DND-41 (cell line): Measurements from ENCODE around the gene NRF1.

Experiments used
- ATAC-seq: fragments of 200-7000 bp; cut with Tn5 transposase; 3 replicates; pipeline ENCODE4 v1.9.1; 2021; ENCODE audit warnings: low read depth; ENCODE audit not compliant: insufficient read depth
- DNase-seq: peaks from one replicate; pipeline ENCODE4 v3.0.0-alpha.2; 2020
- H2AFZ ChIP-seq: 2 replicates; pipeline ENCODE4 v1.6.0; 2012; ENCODE audit warnings: low read depth, low read length
- H3K27ac ChIP-seq: 2 replicates; pipeline ENCODE4 v1.5.1; 2012; ENCODE audit warnings: low read length, inconsistent platforms
- H3K27me3 ChIP-seq: fragments of 200-600 bp; sonication (generic); 2 replicates; pipeline ENCODE4 v1.6.0; 2012; ENCODE audit warnings: low read length, mild to moderate bottlenecking, inconsistent platforms; ENCODE audit not compliant: insufficient read depth, poor library complexity
- H3K36me3 ChIP-seq: 2 replicates; pipeline ENCODE4 v1.5.1; 2012; ENCODE audit warnings: low read length, inconsistent platforms; ENCODE audit not compliant: insufficient read depth
- H3K4me1 ChIP-seq: 2 replicates; pipeline ENCODE4 v1.5.1; 2012; ENCODE audit warnings: mild to moderate bottlenecking, low read length; ENCODE audit not compliant: insufficient read depth
- H3K4me2 ChIP-seq: 2 replicates; pipeline ENCODE4 v1.6.0; 2012; ENCODE audit warnings: mild to moderate bottlenecking, moderate library complexity, low read length, inconsistent platforms; ENCODE audit not compliant: insufficient read depth
- H3K4me3 ChIP-seq, 2 experiments: fragments of 200-600 bp in 1 of 2; shearing (Covaris generic) in 1 of 2; 2 replicates each; pipeline ENCODE4 v1.5.1; 2012 to 2016; ENCODE audit warnings: inconsistent platforms in 2 of 2, low read length in 2 of 2, mild to moderate bottlenecking in 2 of 2, low read depth in 1 of 2, moderate library complexity in 1 of 2
- H3K79me2 ChIP-seq: 2 replicates; pipeline ENCODE4 v1.6.0; 2012; ENCODE audit warnings: low read length, inconsistent platforms; ENCODE audit not compliant: insufficient read depth
- H3K9ac ChIP-seq: 2 replicates; pipeline ENCODE4 v1.6.0; 2012; ENCODE audit warnings: low read depth, mild to moderate bottlenecking, inconsistent platforms, low read length, moderate library complexity
- H3K9me3 ChIP-seq: 2 replicates; pipeline ENCODE4 v1.5.1; 2012; ENCODE audit warnings: low read length, moderate library complexity, mild to moderate bottlenecking, inconsistent platforms; ENCODE audit not compliant: insufficient read depth, severe bottlenecking
- H4K20me1 ChIP-seq: 2 replicates; pipeline ENCODE4 v1.6.0; 2012; ENCODE audit warnings: low read length; ENCODE audit not compliant: insufficient read depth
- CTCF ChIP-seq: IDR thresholded peaks from 2 replicates; pipeline ENCODE4 v1.5.1; 2012; ENCODE audit warnings: borderline replicate concordance, low read length, moderate library complexity, mild to moderate bottlenecking; ENCODE audit not compliant: poor library complexity, severe bottlenecking; ENCODE audit errors: extremely low read depth
- EZH2 ChIP-seq: IDR thresholded peaks from 3 replicates; pipeline ENCODE4 v1.6.1; 2012; ENCODE audit warnings: borderline replicate concordance, low read depth, mild to moderate bottlenecking, moderate library complexity, low read length, inconsistent platforms; ENCODE audit not compliant: severe bottlenecking

NRF1 gene

GRCh38 chr7:129785685-129786514 is 174.4 kb downstream of the NRF1 start:
- Histone ChIP-seq H3K27ac (no peak overlapping the region), H3K4me3 (no peak overlapping the region), H3K9ac (no peak overlapping the region), H3K9me3 (no peaks in the 10 kb centered on the region), H3K4me1 (no peaks in the 10 kb centered on the region), H3K27me3 (no peaks in the 10 kb centered on the region), H3K4me2 (no peak overlapping the region), H4K20me1 (no peaks in the 10 kb centered on the region), H2AFZ (no peak overlapping the region), H3K79me2 (no peaks in the 10 kb centered on the region), H3K36me3 (no peaks in the 10 kb centered on the region)
- ATAC-seq (no peak), DNase-seq (no peak)
- TF ChIP-seq EZH2 (no peak), CTCF (no peak)

GRCh38 chr7:129786825-129787563 is 175.5 kb downstream of the NRF1 start:
- no peak for DNase-seq
- Histone ChIP-seq H3K9me3 (no peaks in the 10 kb centered on the region), H3K27me3 (no peaks in the 10 kb centered on the region), H3K27ac (no peak overlapping the region), H3K9ac (no peak overlapping the region), H2AFZ (no peak overlapping the region), H3K4me1 (no peaks in the 10 kb centered on the region), H3K4me2 (no peak overlapping the region), H4K20me1 (no peaks in the 10 kb centered on the region), H3K36me3 (no peaks in the 10 kb centered on the region), H3K4me3 (no peak overlapping the region), H3K79me2 (no peaks in the 10 kb centered on the region)
- no peak for ATAC-seq
- TF ChIP-seq EZH2 (no peak), CTCF (no peak)

GRCh38 chr7:129789000-129789399 is 177.5 kb downstream of the NRF1 start:
- no peaks in the 10 kb centered on the region for H3K9me3 ChIP-seq
- no peaks in the 10 kb centered on the region for H3K27me3 ChIP-seq
- DNase-seq (no peak), ATAC-seq (no peak)
- no peak overlapping the region for H3K4me3 ChIP-seq
- H4K20me1 ChIP-seq: no peaks in the 10 kb centered on the region
- H3K9ac ChIP-seq: no peak overlapping the region
- no peak overlapping the region for H3K27ac ChIP-seq
- no peaks in the 10 kb centered on the region for H3K36me3 ChIP-seq
- H3K4me1 ChIP-seq: no peaks in the 10 kb centered on the region
- no peak overlapping the region for H2AFZ ChIP-seq
- TF ChIP-seq EZH2 (no peak), CTCF (no peak)
- H3K79me2 ChIP-seq: no peaks in the 10 kb centered on the region
- H3K4me2 ChIP-seq: no peak overlapping the region
